Measurements from ENCODE around the gene VGLL4.

The VGLL4 gene

DNA sequence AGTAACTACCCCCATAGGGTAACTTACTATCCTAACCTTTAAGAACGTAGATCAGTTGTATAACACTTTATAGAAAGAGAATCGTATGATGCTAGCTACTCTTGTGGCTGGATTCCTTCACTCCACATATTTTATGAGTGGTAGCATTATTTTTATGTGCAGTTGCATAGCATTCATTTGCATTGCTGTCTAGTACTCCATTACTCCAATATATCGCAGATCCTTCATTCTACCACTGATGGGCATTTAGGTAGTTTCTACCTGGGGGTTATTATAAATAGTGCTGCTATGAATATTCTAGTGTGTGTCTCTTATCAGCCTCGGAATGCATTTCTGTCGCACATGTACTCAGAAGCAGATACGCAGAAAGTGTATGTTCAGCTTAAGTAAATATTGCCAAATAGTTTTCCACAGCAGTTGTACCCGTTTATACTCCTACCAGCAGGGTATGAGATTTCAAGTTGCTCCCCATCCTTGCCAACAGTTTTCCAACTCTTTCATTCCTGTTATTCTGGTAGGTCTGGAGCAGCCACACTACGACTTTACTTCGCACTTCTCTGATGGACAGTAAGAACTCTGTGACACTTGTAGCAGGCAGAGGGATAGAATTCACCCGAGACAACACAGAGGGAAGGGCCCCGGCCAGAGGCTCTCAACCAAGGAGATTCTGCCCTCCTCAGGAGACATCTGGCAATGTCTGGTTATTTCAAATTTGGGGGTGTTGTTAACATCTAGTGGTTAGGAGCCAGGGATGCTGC lies 9.8 kb upstream of the VGLL4 start:
- no peak for DNase-seq (ENCODE audit: low spot score)

DNA sequence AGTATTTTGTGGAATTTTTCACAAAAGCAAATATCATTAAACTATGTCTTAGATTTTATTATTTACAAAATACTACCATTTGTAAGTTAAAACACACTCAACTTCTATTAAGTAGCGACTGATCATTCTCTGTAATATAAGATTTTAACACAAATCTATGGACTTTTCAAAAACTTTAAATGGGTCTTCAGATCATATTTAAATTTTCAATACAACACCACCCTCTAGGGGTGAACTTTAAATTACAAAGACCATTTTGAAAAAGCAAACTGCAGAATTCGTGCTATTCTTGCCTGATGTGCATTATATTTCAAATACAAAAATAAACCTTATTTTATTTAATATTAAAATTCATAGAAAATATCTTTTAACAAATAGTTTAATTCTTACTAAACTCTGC lies 8.2 kb upstream of the VGLL4 start:
- DNase-seq (ENCODE audit: low spot score), result no peak

DNA sequence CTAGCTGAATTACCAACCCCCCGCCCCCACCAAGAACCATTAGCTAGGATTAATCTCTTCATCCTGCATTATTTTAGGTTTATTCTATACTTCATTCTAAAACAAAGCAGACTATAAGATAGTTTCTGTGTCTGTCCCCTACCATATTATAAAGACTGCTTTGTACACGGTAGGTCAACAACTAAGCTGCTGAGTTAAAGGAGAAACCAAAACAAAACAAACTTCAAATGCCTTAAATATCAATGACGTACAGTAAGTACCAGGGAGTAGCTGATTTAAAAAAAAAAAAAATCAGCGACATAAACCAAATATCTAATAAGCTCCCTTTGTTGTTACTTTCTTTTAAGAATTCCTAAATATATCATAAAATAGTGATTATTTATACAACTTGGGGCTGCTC lies 7.8 kb upstream of the VGLL4 start:
- DNase-seq (ENCODE audit: low spot score), result no peak

DNA sequence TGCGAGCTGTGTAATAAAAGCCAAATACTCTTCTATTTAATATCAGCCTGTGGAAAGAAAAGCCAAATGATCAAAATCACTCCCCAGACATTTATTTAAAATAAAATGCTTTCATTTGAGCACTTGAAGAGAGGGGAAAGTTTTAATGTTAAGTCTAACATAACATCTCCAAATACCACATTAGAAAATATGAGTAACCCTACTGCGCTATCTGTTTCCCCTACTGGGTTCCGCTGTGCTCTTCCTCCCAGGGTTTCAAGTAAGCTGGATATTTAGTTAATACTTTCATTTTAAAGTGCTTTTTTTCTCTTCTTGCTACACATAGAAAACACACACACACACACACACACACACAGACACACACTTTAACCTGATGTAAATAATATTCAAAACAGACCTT lies 6.7 kb upstream of the VGLL4 start:
- no peak for DNase-seq (ENCODE audit: low spot score)

DNA sequence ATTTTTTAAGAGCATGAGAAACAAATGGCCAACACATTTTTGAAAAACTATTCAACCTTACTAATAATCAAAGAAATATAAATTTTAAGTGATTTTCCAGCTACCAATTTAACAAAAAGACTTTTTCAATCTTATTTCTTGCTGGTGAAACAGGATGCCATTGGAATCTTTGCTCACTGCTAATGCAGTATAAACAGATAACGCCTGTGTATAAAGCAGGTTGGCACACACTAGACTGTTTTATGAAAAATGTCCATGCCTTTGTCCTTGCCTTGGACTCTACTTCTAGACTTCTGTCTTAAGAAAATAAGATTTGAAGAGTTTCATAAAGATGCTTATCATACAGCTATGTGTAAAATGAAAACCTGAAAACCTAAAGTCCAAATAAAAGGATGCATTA lies 5.0 kb upstream of the VGLL4 start:
- no peak for DNase-seq (ENCODE audit: low spot score)

DNA sequence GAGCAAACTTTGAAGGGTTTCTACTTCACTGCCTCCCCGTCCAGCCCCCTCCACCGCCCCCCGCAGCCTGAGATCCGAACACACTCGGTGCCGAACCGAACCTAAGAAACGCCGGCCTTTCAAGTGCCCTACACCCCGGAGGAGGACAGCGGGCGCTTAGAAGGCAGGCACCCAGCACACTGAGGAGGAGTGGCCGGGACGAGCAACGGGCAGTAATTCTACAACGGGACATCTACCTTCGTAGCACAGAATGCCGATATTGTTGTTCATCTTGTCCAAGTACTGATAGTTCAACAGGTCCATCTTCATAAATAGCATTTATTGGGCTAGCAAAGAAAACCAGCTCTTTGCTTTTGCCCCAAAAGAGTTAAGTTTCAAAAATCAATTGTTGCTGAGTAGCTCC lies 513 bp downstream of the VGLL4 start:
- peak; percentile 51 for DNase-seq (ENCODE audit: low spot score)

DNA sequence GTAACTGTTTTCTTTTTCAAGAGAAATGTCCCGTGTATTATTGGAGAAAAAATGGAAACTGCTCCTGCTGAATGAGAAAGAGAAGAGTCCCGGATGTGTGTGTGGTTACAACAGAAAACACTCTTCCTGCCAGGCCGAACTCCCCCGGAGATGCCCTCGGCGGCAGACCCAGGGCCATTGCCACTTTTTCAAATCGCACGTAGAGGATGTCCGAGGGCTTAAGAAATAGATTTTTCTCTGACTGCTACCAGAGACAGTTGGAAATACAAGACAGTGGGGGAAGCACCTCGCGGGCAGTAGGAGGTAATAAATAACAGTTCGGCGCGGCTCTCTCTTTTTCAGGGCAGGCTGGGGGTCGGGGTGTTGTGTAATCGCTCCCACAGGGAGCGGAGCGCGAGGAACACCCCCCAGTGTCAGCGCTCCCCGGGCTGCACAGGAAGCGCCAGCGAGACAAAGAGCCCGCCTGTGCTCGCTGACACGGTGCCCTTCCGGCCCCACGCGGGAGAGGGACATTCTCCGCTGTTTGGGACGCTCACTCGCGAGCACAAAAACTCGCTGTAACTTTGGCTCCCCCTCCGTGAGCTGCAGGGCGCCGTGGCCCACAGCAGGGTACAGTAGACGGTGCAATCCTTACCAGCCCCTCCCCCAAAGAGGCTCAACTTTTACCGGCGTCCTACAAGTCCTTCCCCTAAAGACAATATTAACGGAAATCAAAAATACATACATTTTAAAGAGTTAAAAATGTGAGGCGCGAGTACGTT lies 1.1 kb downstream of the VGLL4 start:
- peak; percentile 70 for DNase-seq (ENCODE audit: low spot score)

DNA sequence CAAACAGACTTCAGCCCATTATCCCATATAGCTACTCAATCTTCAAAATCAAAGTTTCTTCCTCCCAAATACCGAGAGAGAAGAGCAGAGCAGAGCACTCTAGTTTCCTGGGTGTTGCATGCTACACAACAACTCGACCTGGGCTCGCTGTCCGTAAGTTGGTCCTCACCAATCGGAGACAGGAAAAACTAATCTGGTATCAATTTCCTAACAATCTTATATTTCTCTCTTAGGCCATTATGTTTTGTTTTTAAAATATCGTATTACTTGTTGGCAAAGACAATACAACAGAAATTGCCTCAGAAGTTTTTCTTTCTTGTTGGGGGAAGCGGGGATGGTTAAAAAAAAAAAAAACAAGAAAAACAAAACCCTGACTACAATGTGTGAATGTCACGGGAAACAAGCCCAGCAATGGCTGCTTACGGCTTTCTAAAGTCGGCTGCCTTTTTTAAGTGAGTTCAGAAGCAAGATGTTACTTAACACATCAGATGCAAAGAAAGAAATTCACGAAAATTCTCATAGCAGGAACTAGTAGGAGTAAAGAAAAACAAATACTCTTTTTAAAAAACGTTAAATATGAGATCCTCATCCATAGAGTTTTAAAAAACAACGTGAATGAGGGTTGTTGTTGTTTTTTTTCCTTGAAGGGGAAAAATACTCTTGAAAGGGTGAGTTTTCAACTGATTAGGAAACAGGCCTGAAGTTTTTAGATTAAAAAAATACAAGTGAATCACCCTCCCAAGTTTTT lies 1.9 kb downstream of the VGLL4 start:
- DNase-seq (ENCODE audit: low spot score), result no peak

DNA sequence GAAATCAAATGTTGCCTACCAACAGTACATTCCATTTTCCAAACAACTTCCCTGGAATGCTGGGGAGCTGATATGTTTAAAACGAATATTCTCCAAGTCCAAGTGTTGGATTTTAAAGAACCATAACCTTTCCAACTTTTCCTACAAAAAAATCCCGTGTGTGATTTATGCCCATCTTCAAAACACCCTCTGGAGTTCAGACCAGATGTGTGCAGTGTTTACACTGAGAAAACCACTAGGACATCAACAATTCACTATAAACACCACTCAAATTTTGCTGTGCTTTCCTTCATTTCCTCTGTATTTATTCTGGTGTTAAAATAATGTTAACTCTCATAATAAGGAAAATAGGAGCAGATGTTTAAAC lies 2.4 kb downstream of the VGLL4 start:
- DNase-seq (ENCODE audit: low spot score), result no peak

DNA sequence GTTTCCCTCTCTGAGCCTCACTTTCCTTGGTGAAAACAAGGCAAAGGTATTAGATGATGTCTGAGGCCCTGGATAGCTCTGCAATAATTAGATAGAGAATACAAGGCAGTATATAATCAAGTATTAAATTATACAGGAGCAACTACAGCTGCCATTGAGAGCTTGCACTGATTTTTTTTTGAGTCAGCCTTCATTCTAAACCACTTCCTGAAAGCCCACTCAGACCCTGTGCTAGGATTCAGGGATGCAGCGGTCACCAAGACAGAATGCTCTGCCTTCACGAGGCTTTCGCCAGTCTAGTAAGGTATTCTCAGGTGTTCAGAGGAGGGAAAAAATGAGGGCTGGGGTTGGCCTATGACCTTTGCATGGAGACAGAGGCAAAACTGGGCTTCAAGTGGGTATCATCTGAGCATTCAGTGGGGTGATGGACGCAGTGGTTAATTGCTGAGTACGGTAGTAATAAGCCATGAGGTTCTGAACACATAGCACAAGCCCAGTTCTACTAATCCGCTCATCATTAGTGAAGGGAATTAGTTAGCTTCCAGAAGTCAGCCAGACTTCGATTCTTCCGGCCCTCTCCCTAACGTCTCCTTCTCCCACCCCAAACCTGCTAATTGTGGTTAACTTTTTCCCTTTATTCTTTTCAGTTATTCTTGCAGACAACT lies 3.6 kb downstream of the VGLL4 start:
- no peak for DNase-seq (ENCODE audit: low spot score)

DNA sequence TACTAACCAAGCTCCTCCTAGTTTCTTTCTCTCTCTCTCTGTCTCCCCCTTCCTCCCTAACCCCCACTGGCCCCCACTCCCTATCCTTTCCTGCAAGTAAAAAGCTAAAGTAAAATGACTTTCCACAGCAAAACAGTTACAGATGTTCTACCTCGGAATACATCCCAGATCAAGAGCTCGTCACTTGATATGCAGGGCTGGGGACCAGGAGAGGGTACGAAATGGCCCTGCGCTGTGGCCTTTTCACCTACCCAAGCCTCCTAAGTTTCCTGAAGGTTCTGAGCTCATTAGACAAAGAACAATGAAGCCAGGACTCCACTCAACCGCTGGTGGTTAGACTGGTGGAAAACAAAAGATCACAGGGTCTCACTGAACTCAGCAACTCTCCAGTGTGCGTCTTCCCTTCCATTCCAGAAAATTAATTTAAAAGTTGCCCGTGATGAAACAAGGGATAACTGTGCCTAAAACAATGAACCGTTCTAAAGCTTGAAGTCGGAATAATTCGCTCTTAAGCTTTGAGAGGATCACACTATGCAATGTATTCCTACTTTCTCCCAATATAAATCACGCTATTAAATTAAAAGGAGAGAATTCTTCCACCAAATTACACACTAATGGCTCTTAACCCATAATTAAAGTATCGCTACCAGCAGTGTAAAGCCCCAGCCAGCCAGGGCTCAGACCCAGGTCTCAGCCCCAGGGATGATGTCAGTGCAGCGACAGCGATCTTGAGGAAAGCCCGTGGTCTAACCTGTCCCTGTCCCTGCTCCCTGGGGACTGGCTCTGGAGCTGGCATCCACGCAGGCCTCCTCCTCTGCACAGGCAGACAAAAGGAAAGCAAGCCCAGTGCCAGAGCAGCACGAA lies 5.0 kb downstream of the VGLL4 start:
- DNase-seq (ENCODE audit: low spot score), result no peak

DNA sequence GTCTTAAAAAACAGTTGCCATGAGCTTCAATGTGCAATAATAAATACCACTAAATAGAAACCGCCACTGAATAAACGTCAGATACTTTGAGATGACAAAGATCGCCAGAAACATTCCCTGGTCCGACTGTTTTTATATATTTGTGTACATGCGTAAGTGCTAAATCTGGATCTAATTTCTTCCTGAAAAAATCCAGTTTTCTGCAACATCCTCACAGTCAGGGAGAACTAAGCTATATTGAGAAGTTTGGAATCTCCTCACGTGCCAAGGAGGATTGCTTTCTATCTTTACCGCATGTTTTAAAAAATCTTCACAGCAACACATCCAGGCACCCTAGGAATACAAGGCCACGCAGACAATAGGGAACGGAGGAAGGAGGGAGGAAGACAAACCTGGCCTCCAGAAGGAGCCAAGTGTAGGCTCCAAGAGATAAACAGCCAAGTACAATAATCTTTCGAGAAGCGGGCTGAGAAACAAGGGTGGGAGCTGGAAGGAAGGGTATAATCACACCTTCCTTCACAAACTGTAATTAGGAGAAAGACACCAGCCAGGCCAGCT lies 5.7 kb downstream of the VGLL4 start:
- DNase-seq (ENCODE audit: low spot score), result no peak

DNA sequence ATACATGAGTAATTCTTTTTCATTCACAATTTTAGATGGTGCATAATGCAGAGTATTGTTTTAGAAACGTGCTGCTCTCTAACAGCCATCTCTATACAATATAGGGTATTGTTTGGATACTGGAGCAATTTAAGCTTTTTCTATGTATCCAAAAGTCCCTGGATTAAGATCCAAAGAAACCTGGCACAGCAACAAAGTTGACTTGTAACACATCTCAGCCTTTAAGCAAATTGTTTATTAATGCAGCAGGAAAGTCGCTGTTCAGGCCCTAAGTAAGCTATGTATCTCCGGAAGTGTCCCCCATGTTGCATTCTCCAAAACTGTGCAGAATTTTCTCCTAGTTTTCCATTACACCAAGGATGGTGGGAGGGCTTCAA lies 7.3 kb downstream of the VGLL4 start:
- DNase-seq (ENCODE audit: low spot score), result no peak

DNA sequence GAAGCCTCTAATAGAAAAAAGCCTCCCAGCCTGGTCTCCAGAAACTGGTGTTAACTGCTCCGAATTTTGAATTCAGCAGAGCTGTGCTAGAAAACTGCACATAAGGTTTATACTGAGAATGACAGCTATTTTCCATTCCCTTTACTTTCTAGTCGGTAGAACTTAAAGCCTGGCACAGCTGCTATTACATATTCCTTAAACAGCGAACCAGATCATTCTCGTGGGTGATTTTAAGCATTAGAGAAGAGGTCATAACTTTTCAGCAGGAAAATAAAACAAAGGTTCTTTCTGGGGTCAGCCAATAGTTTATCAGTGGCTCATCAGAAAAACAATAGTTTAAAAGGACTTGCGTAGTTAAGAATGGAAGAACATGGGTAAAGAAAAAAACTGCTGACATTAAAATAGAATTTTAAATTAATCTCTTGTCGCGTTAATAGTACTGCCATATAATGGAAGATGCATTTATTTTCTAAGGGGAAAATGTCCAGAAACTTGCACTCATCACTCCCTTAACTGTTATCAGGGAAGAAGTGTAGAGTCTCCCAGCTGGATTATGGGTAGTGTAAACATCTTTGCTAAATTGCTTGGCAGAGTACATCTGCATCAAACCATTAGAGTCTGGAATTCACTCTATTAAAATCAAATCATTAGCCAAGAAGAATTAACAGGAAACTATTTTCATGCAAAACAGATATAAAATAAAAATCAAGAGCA lies 7.9 kb downstream of the VGLL4 start:
- no peak for DNase-seq (ENCODE audit: low spot score)

DNA sequence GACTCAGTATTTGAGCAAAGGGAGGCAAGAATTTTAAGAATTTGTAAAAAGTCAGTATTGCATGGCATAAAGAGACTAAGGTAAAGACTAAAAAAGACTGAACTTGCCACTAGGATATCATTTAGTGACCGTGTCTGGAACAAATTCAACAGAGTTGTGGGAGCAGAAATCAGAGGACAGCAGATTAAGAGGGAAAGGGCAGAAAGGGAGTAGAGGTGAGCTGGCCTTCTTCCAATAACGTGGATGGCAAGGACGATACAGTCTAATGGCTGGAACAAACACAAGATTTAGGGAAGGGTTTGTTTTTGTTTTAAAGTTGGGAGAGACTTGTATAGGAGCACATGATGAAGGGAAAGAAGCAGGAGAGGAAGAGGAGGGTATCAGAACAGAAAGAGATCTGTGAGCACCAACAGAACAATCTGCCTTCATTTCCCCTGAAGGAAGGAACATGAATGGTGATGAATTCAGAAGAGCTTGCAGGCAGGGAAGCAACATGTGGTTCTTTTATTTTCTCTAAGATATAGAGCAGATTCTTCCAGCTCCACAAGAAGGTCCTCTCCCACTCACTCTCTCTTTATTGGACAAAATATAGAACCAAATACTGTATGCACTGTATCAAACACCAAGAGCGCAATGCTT lies 8.6 kb downstream of the VGLL4 start:
- no peak for DNase-seq (ENCODE audit: low spot score)

DNA sequence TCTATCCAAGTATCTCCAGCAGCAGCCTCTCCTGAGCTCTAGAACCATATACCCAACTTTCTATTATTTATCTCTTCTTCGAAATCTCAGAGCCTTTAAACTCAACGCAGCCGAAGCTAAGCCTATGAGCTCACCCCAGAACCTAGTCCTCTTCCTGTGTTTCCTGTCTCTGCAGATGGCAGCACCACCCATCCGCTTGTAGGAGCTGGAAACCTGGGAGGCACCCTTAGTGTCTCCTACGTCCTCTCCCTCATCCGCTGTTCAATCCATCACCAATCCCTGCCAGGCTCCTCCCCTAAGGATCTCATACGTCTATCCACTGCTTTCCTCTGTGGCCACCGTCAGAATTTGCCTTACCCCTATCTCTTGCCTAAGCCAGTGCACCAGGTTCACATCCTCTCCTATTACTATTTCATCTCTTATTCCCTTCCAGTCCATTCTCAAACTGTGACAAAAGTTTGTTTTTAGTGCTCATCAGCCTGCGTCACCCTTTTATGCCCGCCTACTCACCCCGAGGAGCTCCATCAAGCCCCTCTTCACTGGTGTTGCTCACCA lies 9.6 kb downstream of the VGLL4 start:
- no peak for DNase-seq (ENCODE audit: low spot score)

DNA sequence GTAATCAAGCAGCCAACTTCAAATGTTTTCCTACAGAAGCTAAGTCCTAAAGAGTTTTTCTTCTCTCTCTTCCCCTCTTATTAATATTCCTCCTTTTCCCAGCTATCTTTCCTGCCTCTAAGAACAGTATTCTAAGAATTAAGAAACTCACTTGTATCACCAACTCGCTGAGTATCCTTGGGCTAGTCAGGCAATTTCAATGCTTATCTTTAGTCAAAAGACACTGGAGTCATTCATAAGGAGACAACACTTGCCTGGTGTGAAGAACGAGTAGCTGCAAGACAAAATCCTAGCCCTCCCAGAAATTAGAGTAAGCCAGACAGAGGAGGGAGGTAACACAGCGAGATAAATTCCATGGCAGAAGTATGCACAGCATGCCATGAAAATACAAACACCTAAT lies 10.7 kb downstream of the VGLL4 start:
- no peak for DNase-seq (ENCODE audit: low spot score)

DNA sequence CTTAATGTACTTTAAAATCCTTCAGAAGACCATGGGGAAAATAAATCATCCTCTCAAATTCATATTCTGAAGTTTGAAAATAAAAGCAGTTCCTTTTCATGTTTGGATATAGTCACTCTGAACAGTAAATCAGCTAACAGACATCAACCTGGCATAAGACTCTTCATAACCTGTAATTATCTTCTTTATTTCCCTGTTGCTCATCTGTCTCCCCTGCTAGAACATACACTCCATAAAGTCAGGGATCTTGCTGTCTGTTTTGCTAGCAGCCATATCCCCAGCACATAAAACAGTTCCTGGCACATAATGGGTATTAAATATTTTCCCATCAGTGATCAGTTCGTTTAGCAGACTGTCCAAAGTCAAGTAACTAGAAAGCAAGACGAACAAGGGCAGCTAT lies 11.2 kb downstream of the VGLL4 start:
- DNase-seq (ENCODE audit: low spot score), result no peak

DNA sequence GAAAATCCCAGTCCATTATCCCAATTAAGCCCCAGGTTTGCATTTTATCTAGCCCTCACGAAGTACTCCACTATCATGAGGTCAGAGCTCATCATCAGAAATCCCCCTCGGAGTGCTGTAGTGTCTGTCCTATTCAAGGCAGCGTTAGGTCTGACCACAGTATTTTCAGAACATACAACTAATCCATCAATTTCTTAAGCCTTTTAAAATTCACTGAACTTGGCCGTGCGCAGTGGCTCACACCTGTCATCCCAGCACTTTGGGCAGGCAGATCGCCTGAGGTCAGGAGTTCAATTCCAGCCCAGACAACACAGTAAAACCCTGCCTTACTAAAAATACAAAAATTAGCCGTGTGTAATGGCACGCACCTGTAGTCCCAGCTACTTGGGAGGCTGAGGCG lies 11.9 kb downstream of the VGLL4 start:
- DNase-seq (ENCODE audit: low spot score), result no peak

DNA sequence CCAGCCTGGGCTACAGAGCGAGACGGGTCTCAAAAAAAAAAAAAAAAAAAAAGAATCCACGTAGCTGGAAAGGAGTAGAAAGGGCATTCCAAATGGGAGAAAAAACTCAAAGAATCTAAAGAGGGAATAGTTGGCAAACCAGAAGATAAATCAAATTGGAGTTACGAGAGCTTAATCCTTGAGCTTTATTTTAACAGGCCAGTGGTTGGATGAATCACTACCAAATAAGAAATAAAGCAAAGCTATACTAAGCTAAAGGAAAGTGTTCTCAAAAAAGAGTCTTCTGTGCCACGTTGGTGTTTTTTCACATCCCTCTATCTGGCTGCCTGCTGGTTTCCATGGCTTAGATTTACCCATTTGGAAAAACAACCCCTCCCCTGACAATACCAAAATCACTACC lies 14.0 kb downstream of the VGLL4 start:
- DNase-seq (ENCODE audit: low spot score), result no peak

Measured in D341Med (cell line).